ENCODE results near the gene PGRMC1. TPM values are rescaled to one million over a fixed set of nuclear protein-coding genes. Genes with fewer than 3 reads are reported as not detected.
"Not testable (repeated sequence)": the region's sequence is repeated elsewhere in the genome, so short reads cannot be mapped to it uniquely, and the experiment has no call there.

PGRMC1 gene
- total RNA-seq, 1 donor from 2014 or later, result 117 TPM

GRCh38 chrX:119272882-119273419 is 36.9 kb downstream of the PGRMC1 start:
- TF ChIP-seq, protein P1, sequence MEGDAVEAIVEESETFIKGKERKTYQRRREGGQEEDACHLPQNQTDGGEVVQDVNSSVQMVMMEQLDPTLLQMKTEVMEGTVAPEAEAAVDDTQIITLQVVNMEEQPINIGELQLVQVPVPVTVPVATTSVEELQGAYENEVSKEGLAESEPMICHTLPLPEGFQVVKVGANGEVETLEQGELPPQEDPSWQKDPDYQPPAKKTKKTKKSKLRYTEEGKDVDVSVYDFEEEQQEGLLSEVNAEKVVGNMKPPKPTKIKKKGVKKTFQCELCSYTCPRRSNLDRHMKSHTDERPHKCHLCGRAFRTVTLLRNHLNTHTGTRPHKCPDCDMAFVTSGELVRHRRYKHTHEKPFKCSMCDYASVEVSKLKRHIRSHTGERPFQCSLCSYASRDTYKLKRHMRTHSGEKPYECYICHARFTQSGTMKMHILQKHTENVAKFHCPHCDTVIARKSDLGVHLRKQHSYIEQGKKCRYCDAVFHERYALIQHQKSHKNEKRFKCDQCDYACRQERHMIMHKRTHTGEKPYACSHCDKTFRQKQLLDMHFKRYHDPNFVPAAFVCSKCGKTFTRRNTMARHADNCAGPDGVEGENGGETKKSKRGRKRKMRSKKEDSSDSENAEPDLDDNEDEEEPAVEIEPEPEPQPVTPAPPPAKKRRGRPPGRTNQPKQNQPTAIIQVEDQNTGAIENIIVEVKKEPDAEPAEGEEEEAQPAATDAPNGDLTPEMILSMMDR (IDR thresholded peaks at IDR 0.05), result no peak
- Histone ChIP-seq H3K4me3 (peak overlapping the region; percentile 21 to 30), H3K27ac (no peak overlapping the region), H3K36me3 (no peaks in the 10 kb centered on the region), H3K9me3 (no peaks in the 10 kb centered on the region), H3K27me3 (no peaks in the 10 kb centered on the region), H3K4me1 (no peaks in the 10 kb centered on the region)
- DNase-seq (ENCODE audit: low spot score in 2 of 2), result no peak
- intact Hi-C loops (cut with DNase I), result no loop called here

DNA sequence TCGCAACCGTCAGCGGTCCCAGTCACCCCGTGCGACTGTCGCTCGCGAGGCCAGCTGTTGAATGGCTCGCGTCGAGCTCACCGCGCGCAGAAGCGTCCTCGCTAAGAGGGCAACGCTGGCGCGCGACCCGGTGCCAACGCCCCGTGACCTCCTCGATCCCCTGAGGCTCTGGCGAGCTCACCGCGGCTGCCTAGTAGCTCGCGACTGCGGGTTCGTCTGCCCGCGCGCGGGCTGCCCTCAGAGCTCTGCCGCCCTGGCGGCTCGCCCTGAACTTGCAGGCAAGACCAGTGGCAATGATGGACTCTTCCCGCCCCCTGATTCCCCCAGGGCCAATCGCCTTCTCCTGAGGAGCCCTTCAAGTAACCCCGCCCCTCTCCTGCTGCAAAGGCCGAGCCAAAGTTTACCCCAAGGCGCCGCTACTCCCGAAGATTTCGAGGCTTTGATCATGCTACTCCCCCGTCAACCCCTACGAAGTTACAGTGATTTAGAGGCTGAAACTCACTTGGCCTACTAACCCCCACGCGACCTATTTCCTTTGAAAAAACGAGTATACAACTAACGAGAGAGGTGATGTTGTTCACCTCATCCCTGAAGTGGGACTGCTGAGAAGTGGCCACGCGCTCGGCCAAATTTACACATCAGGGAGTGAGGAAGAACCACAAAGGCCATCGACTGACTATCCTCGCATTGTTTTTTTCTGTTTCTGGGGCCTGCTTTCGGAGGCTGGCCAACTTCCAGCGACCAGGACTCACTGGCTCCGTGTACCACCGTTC is 37.5 kb downstream of the PGRMC1 start:
- H3K4me3 ChIP-seq, result peak overlapping the region; percentile 21 to 30
- DNase-seq (ENCODE audit: low spot score in 2 of 2), result no peak

GRCh38 chrX:119282347-119282746 is 46.3 kb downstream of the PGRMC1 start:
- intact Hi-C loops (cut with DNase I); DNase-seq (ENCODE audit: low spot score in 2 of 2): not testable (repeated sequence)

More for the DNA sequence above, 37.5 kb downstream of the PGRMC1 start:
- intact Hi-C loops (cut with DNase I), result no loop called here
- H3K36me3 ChIP-seq, result no peaks in the 10 kb centered on the region
- H3K9me3 ChIP-seq, result no peaks in the 10 kb centered on the region
- H3K27me3 ChIP-seq, result no peaks in the 10 kb centered on the region
- H3K27ac ChIP-seq, result no peak overlapping the region
- TF ChIP-seq, protein P1 (IDR thresholded peaks at IDR 0.05), result no peak
- H3K4me1 ChIP-seq, result no peaks in the 10 kb centered on the region

GRCh38 chrX:119288890-119289393 is 52.9 kb downstream of the PGRMC1 start:
- no peaks in the 10 kb centered on the region for H3K9me3 ChIP-seq
- no peaks in the 10 kb centered on the region for H3K36me3 ChIP-seq
- no peak overlapping the region for H3K4me3 ChIP-seq
- intact Hi-C loops (cut with DNase I), result no loop called here
- H3K4me1 ChIP-seq, result no peaks in the 10 kb centered on the region
- TF ChIP-seq, protein P1 (IDR thresholded peaks at IDR 0.05), result no peak
- H3K27me3 ChIP-seq, result no peaks in the 10 kb centered on the region
- no peak overlapping the region for H3K27ac ChIP-seq
- no peak for DNase-seq (ENCODE audit: low spot score in 2 of 2)

More at GRCh38 chrX:119282347-119282746, 46.3 kb downstream of the PGRMC1 start:
- not testable (repeated sequence) for H3K27me3 ChIP-seq, H3K9me3 ChIP-seq, H3K4me1 ChIP-seq, H3K36me3 ChIP-seq, H3K27ac ChIP-seq, H3K4me3 ChIP-seq

GRCh38 chrX:119290476-119290875 is 54.4 kb downstream of the PGRMC1 start:
- Histone ChIP-seq H3K27ac (no peak overlapping the region), H3K4me3 (no peak overlapping the region), H3K4me1 (no peaks in the 10 kb centered on the region), H3K27me3 (no peaks in the 10 kb centered on the region), H3K9me3 (no peaks in the 10 kb centered on the region), H3K36me3 (no peaks in the 10 kb centered on the region)
- TF ChIP-seq, protein P1 (IDR thresholded peaks at IDR 0.05), result no peak
- DNase-seq (ENCODE audit: low spot score in 2 of 2), result no peak
- intact Hi-C loops (cut with DNase I), result no loop called here

GRCh38 chrX:119291246-119291645 is 55.2 kb downstream of the PGRMC1 start:
- H3K9me3 ChIP-seq; H3K36me3 ChIP-seq; H3K4me1 ChIP-seq; H3K27ac ChIP-seq; H3K27me3 ChIP-seq; H3K4me3 ChIP-seq; intact Hi-C loops (cut with DNase I); DNase-seq (ENCODE audit: low spot score in 2 of 2): not testable (repeated sequence)
